ENCODE data around the gene MIER2.

DNA sequence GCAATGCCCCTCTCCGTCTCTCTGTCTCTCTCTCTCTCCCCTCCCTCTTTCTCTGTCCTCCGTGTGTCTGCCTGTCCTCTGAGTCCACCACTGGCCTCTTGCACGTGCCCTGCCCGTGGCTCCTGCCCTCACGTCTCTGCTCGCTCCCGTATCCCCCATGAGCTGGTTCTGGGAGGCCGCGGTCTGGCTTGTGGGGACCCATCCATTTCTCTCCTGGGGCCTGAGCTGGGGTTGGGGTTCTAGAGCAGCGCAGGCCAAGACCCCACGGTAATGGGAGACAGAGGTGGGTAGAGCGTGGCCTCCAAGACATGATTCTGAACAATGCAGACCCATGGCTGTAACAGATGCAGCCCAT, 45.3 kb upstream of the MIER2 start:
- no peak for TF ChIP-seq EP300 (IDR thresholded peaks at IDR 0.05)
- TF ChIP-seq CEBPB (IDR thresholded peaks at IDR 0.05): no peak
- TF ChIP-seq, protein P1, sequence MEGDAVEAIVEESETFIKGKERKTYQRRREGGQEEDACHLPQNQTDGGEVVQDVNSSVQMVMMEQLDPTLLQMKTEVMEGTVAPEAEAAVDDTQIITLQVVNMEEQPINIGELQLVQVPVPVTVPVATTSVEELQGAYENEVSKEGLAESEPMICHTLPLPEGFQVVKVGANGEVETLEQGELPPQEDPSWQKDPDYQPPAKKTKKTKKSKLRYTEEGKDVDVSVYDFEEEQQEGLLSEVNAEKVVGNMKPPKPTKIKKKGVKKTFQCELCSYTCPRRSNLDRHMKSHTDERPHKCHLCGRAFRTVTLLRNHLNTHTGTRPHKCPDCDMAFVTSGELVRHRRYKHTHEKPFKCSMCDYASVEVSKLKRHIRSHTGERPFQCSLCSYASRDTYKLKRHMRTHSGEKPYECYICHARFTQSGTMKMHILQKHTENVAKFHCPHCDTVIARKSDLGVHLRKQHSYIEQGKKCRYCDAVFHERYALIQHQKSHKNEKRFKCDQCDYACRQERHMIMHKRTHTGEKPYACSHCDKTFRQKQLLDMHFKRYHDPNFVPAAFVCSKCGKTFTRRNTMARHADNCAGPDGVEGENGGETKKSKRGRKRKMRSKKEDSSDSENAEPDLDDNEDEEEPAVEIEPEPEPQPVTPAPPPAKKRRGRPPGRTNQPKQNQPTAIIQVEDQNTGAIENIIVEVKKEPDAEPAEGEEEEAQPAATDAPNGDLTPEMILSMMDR (IDR thresholded peaks at IDR 0.05): no peak
- TF ChIP-seq MAFK (IDR thresholded peaks at IDR 0.05; ENCODE audit: partially characterized antibody): no peak
- TF ChIP-seq, protein P2, sequence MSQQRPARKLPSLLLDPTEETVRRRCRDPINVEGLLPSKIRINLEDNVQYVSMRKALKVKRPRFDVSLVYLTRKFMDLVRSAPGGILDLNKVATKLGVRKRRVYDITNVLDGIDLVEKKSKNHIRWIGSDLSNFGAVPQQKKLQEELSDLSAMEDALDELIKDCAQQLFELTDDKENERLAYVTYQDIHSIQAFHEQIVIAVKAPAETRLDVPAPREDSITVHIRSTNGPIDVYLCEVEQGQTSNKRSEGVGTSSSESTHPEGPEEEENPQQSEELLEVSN (IDR thresholded peaks at IDR 0.05; ENCODE audit: borderline replicate concordance, low read depth): no peak
- no peak for TF ChIP-seq EHMT2 (IDR thresholded peaks at IDR 0.05; ENCODE audit: low read depth)
- TF ChIP-seq RNF2 (IDR thresholded peaks at IDR 0.05; ENCODE audit: borderline replicate concordance, low read depth): no peak
- TF ChIP-seq, protein P3, sequence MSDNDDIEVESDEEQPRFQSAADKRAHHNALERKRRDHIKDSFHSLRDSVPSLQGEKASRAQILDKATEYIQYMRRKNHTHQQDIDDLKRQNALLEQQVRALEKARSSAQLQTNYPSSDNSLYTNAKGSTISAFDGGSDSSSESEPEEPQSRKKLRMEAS (IDR thresholded peaks at IDR 0.05): no peak
- no peak for TF ChIP-seq POLR2AphosphoS2 (conservative IDR thresholded peaks at IDR 0.05; ENCODE audit: low read length)

Measured in A549 (cell line).